ENCODE results near the gene GABRR2.
"Not testable (repeated sequence)": the region's sequence is repeated elsewhere in the genome, so short reads cannot be mapped to it uniquely, and the experiment has no call there.

GABRR2 gene

GRCh38 chr6:89257781-89258180 lies 57.3 kb downstream of the GABRR2 start:
- DNase-seq (ENCODE audit: low spot score): no peak

DNA sequence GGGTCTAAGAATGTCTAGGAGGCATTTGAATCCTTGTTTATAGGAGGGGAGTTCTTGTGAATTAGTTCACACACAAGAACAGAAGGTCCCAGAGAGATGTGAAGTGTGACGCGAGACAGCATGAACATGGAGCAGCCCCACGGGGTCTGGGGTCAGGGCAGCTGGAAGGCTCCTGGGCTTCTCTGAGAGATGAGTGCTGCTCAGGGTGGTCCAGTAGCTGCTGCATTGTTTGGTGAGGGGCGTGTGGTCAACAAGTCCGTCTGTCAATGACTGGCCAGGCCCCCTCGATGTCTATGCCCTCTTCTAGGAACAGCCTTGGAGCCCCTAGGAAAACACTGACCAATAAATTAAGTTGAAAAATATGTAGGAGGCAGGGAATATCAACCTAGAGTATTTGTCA lies 57.8 kb downstream of the GABRR2 start:
- DNase-seq (ENCODE audit: low spot score): no peak

- DNase-seq (ENCODE audit: low spot score): no peak
Observed at GRCh38 chr6:89255417-89255816, 59.7 kb downstream of the GABRR2 start.

GRCh38 chr6:89254569-89254968 lies 60.5 kb downstream of the GABRR2 start:
- no peak for DNase-seq (ENCODE audit: low spot score)

DNA sequence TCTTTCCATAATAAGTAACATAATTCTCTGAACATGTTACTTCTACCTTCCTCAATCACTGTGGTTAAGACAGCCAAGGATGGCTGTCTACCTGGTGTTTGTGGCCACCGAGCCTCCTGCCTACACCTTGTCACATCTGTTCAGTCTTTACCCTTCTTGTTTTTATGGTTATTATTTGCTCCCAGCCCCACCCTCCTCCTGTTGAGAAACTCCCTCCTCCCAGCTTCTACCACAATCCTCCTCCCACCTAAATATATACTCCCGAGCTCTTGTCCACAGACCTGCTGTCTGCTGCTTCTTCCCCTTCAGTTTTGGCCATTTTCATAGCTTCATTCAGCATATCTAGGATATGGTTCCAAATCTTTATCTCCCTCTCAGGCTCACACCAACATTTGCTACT lies 62.2 kb downstream of the GABRR2 start:
- no peak for DNase-seq (ENCODE audit: low spot score)

DNA sequence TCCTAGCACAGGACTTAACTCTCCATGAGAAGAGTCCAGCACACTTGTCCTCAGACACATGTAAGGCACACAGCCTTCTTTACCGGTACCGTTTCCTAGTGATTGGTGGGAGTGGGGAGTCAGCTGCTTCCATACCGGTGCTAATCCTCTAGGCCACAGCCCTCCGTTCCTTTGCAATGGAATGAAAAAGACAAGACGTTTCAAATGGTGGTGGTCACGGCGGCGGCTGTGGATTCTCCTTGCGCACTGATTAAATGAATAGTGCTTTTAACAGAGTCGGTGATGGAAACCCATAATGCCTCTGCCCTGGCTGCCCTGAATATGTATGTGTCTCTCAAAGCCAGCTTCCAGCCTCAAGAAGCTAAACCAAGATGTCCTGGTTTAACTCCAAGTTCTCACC lies 63.1 kb downstream of the GABRR2 start:
- DNase-seq (ENCODE audit: low spot score): no peak

DNA sequence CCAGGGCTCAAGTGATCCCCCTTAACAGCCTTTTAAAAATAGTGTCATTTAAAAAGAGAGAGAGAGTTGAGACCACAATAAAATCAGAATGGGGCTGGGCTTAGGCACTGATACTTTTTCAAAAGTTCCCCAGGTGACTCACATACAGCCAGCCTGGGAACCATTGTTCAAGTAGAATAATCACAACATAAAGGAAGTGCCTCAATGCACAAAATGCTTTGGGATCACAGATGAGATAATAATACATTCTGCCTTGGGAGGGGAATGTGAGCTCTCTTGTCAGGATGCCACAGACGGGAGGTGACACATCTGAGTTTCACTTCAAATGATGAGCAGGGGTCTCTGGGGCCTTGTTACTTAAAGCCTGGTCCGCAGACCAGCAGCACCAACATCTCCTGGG lies 63.9 kb downstream of the GABRR2 start:
- no peak for DNase-seq (ENCODE audit: low spot score)

DNA sequence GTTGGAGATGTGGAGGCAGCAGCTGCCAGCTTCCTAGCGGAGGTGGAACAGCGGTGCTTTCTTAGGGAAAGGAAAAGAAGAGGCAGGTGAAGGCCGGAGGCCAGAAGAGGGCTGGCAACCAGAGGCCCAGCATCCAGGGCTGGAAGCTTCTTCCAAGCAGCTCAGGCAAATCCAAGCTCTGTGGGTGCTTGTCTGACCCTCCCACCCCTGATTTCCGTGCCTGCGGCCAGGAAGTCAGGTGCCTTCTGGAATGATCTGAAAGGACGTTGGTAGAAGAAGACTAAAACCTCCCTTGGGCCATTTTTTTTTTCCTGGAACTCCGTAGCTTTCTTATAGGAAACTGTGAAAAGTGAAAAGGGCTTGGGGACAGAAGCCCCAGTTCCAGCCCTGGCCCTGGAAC lies 64.9 kb downstream of the GABRR2 start:
- DNase-seq (ENCODE audit: low spot score): no peak

DNA sequence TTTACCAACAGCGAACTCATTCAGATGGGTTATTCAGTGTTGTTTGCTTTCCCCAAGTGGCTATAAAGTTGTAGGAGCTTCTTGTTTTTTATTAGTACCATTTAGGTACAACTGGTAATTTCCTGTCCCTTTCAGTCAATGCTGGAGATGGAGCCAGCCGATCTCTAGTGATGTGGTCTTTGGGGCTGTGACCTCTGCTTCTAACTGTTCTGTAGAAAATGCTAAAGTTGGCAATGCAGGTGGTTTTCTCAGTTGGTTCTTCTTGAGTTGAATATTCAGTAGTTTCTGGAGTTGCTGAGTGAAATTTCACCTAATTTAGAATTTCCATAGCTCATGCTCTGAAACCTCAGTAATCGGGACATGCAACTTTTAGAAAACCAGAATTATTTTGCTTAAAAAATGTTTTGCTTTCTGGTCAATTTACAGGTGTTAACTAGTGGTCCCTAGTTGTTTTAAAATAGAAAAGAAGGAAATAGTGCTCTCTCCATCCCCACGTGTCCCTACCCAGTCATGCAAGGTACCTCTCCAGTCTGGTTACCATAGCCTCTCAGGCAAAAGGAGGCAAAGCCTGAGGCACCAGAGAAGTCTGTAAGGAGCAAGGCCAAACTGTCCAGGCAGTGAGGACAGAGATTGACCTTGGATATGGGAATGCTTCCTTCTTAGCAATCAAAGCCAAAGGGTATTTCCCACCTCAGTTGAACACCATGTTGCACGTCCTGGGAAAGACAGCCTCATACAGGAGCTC lies 70.7 kb downstream of the GABRR2 start:
- DNase-seq (ENCODE audit: low spot score): no peak

DNA sequence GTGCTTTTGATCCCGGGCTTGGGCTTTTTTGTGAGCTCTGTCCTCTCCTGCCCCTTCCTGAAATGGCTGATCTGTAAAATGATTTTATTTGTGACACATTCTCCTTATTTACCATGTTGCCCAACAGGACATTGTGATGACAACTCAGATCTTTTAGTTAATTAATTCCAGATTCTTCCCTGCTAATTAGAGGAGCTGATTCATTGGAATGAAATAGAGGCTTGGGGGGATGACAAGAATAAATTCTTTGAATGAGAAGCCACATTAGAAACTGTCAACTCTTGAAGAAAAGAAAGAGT lies 71.8 kb downstream of the GABRR2 start:
- DNase-seq (ENCODE audit: low spot score): no peak

DNA sequence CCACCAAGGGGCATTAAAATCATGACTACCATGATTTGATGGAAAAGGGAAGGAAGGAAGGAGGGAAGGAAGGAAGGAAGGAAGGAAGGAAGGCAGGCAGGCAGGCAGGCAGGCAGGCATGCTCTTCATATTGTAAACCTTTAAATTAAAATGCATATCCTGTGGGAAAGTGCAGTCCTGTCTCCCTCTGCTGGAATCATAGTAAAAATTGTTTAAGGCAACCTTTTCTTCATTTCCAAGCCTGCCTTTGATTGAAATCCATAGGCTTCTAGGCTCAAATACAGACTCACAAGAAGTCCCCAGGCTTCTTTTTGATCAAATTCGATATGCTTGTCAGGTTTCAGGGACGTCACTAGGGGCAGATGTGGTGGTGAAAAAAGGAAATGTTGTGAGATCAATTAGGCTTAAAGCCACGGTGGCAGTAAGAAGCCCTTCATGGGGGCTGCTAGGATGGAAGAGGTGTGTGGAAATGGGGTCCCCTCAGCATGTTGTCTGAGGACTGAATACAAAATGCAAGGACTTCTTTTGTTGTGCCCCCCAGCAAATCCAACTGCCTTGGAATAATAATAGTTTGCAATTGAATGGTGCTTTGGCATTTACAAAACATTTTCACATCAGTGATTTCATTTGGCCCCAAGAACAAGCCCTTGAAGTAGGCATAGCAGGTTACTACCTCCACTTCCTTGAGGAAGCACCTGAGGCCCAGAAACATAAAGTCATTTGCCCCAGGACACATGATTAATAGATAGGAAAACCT lies 72.3 kb downstream of the GABRR2 start:
- no peak for DNase-seq (ENCODE audit: low spot score)

- DNase-seq (ENCODE audit: low spot score): no peak
Observed at GRCh38 chr6:89239338-89239737, 75.8 kb downstream of the GABRR2 start.

GRCh38 chr6:89237158-89237557 lies 77.9 kb downstream of the GABRR2 start:
- DNase-seq (ENCODE audit: low spot score): no peak

GRCh38 chr6:89233605-89234004 lies 81.5 kb downstream of the GABRR2 start:
- not testable (repeated sequence) for DNase-seq (ENCODE audit: low spot score)

GRCh38 chr6:89222712-89223039 lies 92.4 kb downstream of the GABRR2 start:
- no peak for DNase-seq (ENCODE audit: low spot score)

DNA sequence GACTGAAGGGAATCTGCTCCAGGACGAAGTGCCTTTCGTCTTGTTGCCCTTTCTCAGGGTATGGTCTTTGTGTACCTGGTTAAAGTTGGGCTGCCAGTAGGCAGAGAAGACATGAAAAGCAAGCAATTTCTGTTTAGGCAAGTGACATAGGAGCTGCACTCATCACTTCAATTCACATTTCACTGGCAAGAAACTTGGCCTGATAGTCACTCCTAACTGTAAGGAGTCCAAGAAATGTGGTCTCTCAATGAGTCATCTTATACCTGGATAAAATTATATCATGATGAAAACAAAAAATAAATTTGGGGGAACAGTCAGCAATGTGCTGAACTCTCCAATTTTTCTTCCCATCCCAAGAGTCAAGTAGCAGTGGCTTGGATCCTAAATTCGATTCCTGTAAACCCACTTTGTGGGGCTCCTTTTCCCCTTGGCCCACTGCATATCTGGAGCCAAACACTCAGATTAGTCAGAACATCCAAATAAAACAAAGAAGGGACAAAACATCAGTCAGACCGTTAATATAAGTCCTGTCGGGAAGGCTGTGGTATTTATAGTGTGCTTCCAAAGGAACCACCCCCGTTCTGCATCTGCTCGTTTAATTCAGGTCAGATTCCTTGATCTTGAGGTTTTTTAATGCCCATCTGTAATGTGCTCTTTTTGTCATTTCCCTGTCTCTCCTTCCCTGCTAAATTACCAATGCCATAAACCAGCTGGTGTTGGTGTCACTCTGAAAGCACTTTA lies 93.0 kb downstream of the GABRR2 start:
- DNase-seq (ENCODE audit: low spot score): no peak

GRCh38 chr6:89221129-89221528 lies 94.0 kb downstream of the GABRR2 start:
- no peak for DNase-seq (ENCODE audit: low spot score)

DNA sequence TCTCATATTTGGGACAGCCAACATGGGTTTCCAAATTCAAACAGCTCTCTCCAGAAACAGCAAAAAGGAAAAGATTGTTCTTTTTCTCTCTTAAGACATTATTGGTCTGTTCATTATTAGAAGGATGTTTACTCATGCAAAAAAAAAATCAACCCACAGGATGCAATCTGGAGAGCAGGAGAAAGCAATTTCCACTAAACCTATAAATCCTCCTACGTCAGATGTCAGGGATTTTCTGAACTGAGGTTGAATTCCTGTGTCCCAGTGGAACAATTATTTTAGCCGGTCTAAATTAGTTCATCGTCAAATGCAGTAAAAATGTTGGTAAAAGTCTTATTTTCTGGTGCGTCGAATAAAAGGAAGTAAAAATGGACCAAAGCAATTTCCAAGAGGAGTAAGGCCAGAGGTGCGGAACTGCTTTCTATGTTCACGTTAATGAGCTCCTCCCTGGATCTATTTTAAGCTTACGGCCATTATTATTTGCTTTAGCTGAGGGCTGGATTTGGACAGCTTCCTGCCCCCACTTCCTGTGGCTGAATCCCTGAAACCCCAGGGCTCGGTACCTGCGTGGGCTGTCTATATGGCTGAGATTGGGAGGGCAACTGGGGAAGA lies 97.7 kb downstream of the GABRR2 start, which contains the start of gene GABRR1:
GABRR1 (minus strand) TSS at position 60 of the 612 bp plus-strand sequence; CDS start at position 24, 36 bp downstream.
- no peak for DNase-seq (ENCODE audit: low spot score)

DNA sequence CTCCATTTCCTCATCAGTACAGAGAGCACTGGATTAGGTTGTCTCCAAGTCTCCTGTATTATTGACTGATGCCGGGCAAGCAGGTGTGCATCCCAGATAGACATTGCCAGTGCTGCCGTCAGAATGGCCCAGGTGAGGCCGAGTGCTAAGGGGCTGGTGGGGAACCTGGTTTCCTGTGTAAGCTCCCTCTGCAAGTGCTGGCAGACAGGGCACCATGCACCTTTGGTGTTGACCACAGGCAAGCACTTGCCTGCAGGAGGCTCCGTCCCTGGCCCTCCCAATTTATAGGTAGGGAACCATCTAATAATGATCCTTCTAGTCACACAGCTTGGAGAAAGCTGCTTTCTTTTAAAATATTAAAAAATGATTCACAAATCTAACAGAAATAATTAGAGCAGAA lies 98.7 kb downstream of the GABRR2 start:
- DNase-seq (ENCODE audit: low spot score): no peak

DNA sequence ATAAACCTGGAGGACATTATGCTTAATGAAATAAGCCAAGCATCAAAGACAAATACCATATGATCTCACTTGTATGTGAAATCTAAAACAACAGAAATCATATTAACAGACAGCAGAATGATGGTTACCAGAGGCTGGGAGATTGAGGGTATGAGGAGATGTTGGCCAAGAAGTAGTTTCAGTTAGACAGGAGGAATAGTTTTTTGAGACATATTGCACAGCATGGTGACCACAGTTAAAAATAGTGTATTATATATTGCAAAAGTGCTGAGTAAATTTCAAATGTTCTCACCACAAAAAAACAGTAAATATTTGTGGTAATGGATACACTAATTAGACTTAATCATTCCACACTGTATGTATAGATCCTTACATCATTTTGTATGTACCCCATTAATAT lies 99.7 kb downstream of the GABRR2 start:
- no peak for DNase-seq (ENCODE audit: low spot score)

GRCh38 chr6:89214197-89214596 lies 100.9 kb downstream of the GABRR2 start:
- no peak for DNase-seq (ENCODE audit: low spot score)

DNA sequence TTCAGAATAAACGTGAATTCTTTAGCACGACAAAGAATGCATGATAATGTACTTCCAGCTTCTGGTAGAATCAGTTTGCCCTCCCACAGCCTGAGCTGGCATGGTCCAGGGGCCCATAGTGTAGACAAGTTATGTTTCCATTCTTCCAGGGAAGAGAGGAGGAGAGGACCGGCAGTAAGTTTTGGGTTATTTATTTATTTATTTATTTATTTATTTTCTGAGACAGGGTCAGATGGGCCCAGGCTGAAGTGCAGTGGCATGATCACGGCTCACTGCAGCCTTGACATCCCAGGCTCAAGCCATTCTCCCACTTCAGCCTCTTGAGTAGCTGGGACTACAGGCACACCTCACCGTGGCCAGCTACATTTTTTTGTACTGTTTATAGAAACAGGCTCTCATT lies 102.6 kb downstream of the GABRR2 start:
- DNase-seq (ENCODE audit: low spot score): no peak

DNA sequence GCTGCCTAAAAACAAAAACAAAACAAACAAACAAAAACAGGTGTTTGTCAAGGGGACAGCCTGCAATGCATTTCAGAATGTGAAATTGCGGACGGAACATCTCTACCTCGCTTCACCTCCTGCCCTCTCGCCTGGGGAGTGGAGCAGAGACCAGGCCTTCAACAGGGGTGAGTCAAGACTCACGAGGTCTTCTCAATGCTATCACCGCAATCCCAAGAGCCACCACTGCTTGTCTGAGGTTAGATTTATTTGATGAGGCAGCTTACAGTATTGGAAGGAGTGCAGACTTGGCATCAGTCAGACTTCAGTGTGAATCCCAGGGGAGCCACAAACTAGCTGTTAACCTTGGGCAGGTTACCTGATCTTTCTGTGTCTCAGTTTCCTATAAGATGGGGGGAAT lies 105.6 kb downstream of the GABRR2 start:
- no peak for DNase-seq (ENCODE audit: low spot score)
